Tibial artery (tissue), 4 donors: ENCODE results near the gene MAN1C1.

Source experiments
- DNase-seq, 2 donors: peaks; one replicate each; pipeline ENCODE4 v3.0.0-alpha.2; 2019
- H3K27ac ChIP-seq, 2 donors: fragments of 200-600 bp; sonication (generic) in 1 of 2; 1 replicate in 1 of 2; 2 replicates in 1 of 2; pipeline ENCODE4 v1.5.1; 2018 to 2019; ENCODE audit warnings: mild to moderate bottlenecking in 1 of 2
- H3K27me3 ChIP-seq, 2 donors: fragments of 200-600 bp; sonication (generic) in 1 of 2; one replicate each; pipeline versions ENCODE4 v1.5.1 to v1.6.0; 2016 to 2019
- H3K36me3 ChIP-seq, 3 donors: fragments of 200-600 bp; sonication (generic) in 2 of 3; one replicate each; pipeline ENCODE4 v1.5.1; 2016 to 2019; ENCODE audit warnings: mild to moderate bottlenecking in 2 of 3
- H3K4me1 ChIP-seq, 4 donors: fragments of 200-600 bp; sonication (generic) in 2 of 4; 1 replicate in 3 of 4; 2 replicates in 1 of 4; pipeline ENCODE4 v1.5.1; 2016 to 2019
- H3K4me3 ChIP-seq, 2 donors: fragments of 200-600 bp; sonication (generic) in 1 of 2; 1 replicate in 1 of 2; 2 replicates in 1 of 2; pipeline ENCODE4 v1.5.1; 2018 to 2019; ENCODE audit warnings: mild to moderate bottlenecking in 2 of 2
- H3K9me3 ChIP-seq, 3 donors: fragments of 200-600 bp; sonication (generic) in 1 of 3; one replicate each; pipeline ENCODE4 v1.5.1; 2016 to 2019
- CTCF ChIP-seq, 2 experiments: fragments of 200-600 bp in 1 of 2; fragments of 450-650 bp in 1 of 2; IDR thresholded peaks; one replicate each; pipeline ENCODE4 v1.5.1; 2017 to 2019; ENCODE audit warnings: antibody characterized with exemption in 2 of 2, mild to moderate bottlenecking in 1 of 2, moderate library complexity in 1 of 2
- intact Hi-C: fragments of 100-400 bp; cut with DNase I; formaldehyde crosslinking; loops from one replicate; pipeline ENCODE4 v1.15.0; 2023; ENCODE audit warnings: low total_unique reads

The MAN1C1 gene

DNA sequence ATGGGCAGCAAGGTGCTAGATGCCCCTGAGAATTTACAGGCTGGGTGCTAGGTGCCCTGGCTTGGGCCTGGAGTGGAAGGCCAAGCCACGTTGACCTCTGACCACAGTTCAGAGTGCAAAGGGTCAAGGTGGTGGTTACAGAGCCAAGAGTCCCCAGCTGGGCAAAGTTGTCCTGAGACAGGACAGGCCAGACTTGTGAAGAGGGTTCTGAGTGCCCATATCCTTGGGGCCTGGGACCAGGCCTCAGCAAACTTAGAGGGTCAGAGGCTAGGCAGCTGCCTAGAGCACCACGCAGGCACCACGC, 164.5 kb downstream of the MAN1C1 start:
- intact Hi-C loops, result no loop called here
- H3K36me3 ChIP-seq, result peaks cover 0 to 28% (median 25%) of the 10 kb centered on the region in 3 donors
- H3K4me3 ChIP-seq, result no peak overlapping the region
- no peak for DNase-seq
- H3K9me3 ChIP-seq, result no peaks in the 10 kb centered on the region
- TF ChIP-seq CTCF (IDR thresholded peaks at IDR 0.05), result no peak
- H3K4me1 ChIP-seq, result peaks cover 0 to 9% (median 2%) of the 10 kb centered on the region in 4 donors
- H3K27ac ChIP-seq, result no peak overlapping the region
- no peaks in the 10 kb centered on the region for H3K27me3 ChIP-seq

- intact Hi-C loops, result no loop called here
- peaks cover 0 to 25% (median 17%) of the 10 kb centered on the region in 4 donors for H3K4me1 ChIP-seq
Measured at GRCh38 chr1:25782608-25783201, 166.1 kb downstream of the MAN1C1 start.

DNA sequence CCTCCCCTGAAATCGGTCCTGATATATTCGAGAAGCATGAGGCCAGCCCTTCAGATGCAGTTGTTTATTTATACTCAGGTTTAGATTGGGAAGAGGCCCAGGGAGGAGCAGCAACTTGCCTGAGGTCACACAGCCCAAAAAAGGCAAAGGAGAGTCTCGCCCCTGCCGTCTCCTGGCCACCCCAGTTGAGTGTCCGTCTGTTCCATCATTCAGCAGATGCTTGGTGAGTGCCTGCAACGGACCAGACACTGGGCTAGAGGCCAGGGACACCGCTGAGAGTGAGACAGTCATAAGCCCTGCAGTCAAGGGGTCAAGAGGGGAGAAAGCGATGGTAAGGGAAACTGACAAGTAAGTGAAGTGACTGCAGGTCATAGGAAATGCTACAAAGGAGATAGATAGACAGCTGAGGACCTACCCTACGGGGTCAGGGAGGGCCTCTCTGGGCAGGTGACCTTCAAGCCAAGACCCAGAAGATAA, 168.0 kb downstream of the MAN1C1 start:
- Histone ChIP-seq H3K27ac (no peak overlapping the region), H3K9me3 (no peaks in the 10 kb centered on the region), H3K4me1 (peaks cover 0 to 31% (median 17%) of the 10 kb centered on the region in 4 donors), H3K4me3 (no peak overlapping the region), H3K27me3 (no peaks in the 10 kb centered on the region), H3K36me3 (peaks cover 0 to 14% (median 10%) of the 10 kb centered on the region in 3 donors)
- TF ChIP-seq CTCF (IDR thresholded peaks at IDR 0.05), result no peak
- DNase-seq, result no peak
- intact Hi-C loops, result no loop called here

More at GRCh38 chr1:25782608-25783201, 166.1 kb downstream of the MAN1C1 start:
- H3K36me3 ChIP-seq, result peaks cover 0 to 28% (median 22%) of the 10 kb centered on the region in 3 donors
- no peaks in the 10 kb centered on the region for H3K9me3 ChIP-seq
- H3K4me3 ChIP-seq, result no peak overlapping the region
- no peak for DNase-seq
- no peak overlapping the region for H3K27ac ChIP-seq
- TF ChIP-seq CTCF (IDR thresholded peaks at IDR 0.05), result no peak
- no peaks in the 10 kb centered on the region for H3K27me3 ChIP-seq

- peaks cover 0 to 14% (median 10%) of the 10 kb centered on the region in 3 donors for H3K36me3 ChIP-seq
- H3K27ac ChIP-seq, result peak overlapping the region in 1 of 2 donors; percentile 46
- intact Hi-C loops, result no loop called here
- no peaks in the 10 kb centered on the region for H3K27me3 ChIP-seq
- no peak for TF ChIP-seq CTCF (IDR thresholded peaks at IDR 0.05)
- peaks cover 0 to 31% (median 17%) of the 10 kb centered on the region in 4 donors for H3K4me1 ChIP-seq
- H3K9me3 ChIP-seq, result no peaks in the 10 kb centered on the region
- DNase-seq, result no peak
- H3K4me3 ChIP-seq, result no peak overlapping the region
Measured at GRCh38 chr1:25785333-25786067, 168.9 kb downstream of the MAN1C1 start.

DNA sequence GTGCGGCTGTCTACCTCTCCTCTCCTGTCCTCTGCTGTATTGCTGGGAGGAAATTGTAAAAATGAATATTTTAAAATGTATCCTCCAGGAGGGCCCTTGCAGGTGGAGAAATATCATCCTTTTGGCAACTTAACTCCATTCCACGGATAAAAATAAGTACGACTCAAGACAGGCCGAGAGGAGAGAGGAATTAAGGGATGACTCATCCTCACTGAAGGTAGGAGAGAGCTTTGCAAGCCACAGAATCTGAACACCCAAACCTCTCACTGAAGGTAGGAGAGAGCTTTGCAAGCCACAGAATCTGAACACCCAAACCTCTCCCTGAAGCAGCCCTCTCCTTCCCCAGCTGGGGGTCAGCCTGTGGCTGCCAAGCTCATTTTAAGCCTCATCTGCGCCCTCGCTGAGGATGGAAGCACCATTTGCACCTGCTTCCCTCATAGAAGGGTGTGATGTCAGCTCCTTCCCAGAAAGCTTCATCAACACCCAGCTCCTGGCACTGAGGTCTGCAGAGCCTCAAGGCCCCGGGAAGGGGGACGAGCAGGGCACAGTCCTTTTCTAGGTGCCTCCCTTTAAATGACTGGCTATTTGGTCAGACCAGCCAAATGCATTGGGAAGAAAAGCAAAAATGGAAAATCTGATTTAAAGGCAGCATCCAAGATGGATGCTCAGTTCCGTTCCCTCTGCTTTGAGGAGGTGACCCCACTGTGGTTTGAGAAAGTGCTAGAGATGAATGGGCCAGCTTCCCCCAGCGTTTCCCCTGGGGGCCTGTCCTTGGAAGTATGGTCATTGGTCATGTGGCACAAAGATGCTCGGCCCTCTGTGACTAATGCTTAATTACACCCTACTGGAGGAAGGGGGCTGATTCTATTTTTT, 170.5 kb downstream of the MAN1C1 start:
- Histone ChIP-seq H3K4me1 (peaks cover 0 to 31% (median 17%) of the 10 kb centered on the region in 4 donors), H3K9me3 (no peaks in the 10 kb centered on the region), H3K27ac (peak overlapping the region; percentile 46 to 48), H3K4me3 (no peak overlapping the region), H3K36me3 (peaks cover 0 to 14% (median 10%) of the 10 kb centered on the region in 3 donors), H3K27me3 (no peaks in the 10 kb centered on the region)
- TF ChIP-seq CTCF (IDR thresholded peaks at IDR 0.05), result no peak
- DNase-seq, result no peak
- intact Hi-C loops, result no loop called here
